ENCODE data around the gene TBC1D28.
"Not testable (repeated sequence)": the region's sequence is repeated elsewhere in the genome, so short reads cannot be mapped to it uniquely, and the experiment has no call there.

Gene TBC1D28

GRCh38 chr17:18613016-18613415 lies 31.2 kb downstream of the TBC1D28 start:
- not testable (repeated sequence) for FAIRE-seq

GRCh38 chr17:18593138-18593537 lies 51.1 kb downstream of the TBC1D28 start:
- peak; percentile 26 for FAIRE-seq

Data from TTC549 (cell line).